ENCODE results near the gene FAS.
A peak's percentile ranks its signal among the peaks of the same experiment; 100 is the strongest.

FAS gene

GRCh38 chr10:88990384-88991160 lies at the start of gene FAS:
TSS of gene FAS (plus strand) at chr10:88990798. CDS start at chr10:88990877, 79 bp downstream.
- Mint-ChIP-seq H3K36me3 (no peaks in the 10 kb centered on the region), H3K27ac (peak within 1 kb of the TSS; percentile 98), H3K4me3 (peak within 1 kb of the TSS; percentile 99), H3K4me1 (peaks cover 73% of the 10 kb centered on the region), H3K9me3 (peaks cover 5% of the 10 kb centered on the region), H3K27me3 (no peaks in the 10 kb centered on the region)

GRCh38 chr10:88941026-88941425 lies 49.6 kb upstream of the FAS start:
- Mint-ChIP-seq H3K4me3 (no peak overlapping the region), H3K4me1 (peaks cover 10% of the 10 kb centered on the region), H3K9me3 (no peaks in the 10 kb centered on the region), H3K27ac (no peak overlapping the region), H3K27me3 (no peaks in the 10 kb centered on the region), H3K36me3 (no peaks in the 10 kb centered on the region)

GRCh38 chr10:88943778-88944177 lies 46.8 kb upstream of the FAS start:
- H3K4me1 Mint-ChIP-seq, result peaks cover 10% of the 10 kb centered on the region
- no peak overlapping the region for H3K27ac Mint-ChIP-seq
- H3K9me3 Mint-ChIP-seq, result no peaks in the 10 kb centered on the region
- no peaks in the 10 kb centered on the region for H3K27me3 Mint-ChIP-seq
- no peaks in the 10 kb centered on the region for H3K36me3 Mint-ChIP-seq
- H3K4me3 Mint-ChIP-seq, result no peak overlapping the region

DNA sequence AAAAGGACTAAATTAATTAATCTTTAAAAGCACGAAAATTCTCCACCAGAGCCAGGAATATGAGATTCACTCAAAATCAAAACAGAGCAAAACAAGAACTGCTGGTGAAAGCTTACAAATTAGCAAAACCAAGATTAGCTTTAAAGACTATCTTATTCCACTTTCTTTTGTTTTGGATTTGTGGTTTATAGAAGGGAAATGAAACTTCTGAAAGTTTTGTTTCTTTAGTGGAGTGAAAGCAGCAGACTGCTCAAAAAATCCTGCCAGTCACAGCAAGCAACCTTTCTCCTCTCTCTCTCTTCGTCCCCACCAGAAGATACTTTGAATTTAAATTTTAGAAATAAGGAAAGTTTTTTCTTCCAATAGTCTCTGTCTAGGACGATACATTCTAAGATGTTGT lies 45.8 kb upstream of the FAS start:
- Mint-ChIP-seq H3K4me3 (no peak overlapping the region), H3K27ac (no peak overlapping the region), H3K9me3 (no peaks in the 10 kb centered on the region), H3K4me1 (peaks cover 10% of the 10 kb centered on the region), H3K36me3 (no peaks in the 10 kb centered on the region), H3K27me3 (no peaks in the 10 kb centered on the region)

DNA sequence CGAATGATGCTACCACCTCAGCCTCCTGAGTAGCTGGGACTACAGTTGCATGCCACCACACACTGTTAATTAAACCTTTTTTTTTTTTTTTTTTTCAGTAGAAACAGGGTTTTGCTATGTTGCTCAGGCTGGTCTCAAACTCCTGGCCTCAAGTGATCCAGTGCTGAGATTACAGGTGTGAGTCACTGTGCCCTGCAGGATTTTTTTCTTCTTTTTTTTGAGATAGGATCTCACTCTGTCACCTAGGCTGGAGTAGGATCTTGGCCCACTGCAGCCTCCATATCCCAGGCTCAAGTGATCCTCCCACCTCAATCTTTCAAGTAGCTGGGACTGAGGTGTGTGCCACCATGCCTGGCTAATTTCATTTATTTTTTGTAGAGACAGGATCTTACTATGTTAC lies 44.4 kb upstream of the FAS start:
- H3K36me3 Mint-ChIP-seq, result no peaks in the 10 kb centered on the region
- no peak overlapping the region for H3K27ac Mint-ChIP-seq
- no peak overlapping the region for H3K4me3 Mint-ChIP-seq
- H3K4me1 Mint-ChIP-seq, result peaks cover 10% of the 10 kb centered on the region
- H3K27me3 Mint-ChIP-seq, result no peaks in the 10 kb centered on the region
- no peaks in the 10 kb centered on the region for H3K9me3 Mint-ChIP-seq

- H3K4me1 Mint-ChIP-seq, result peaks cover 10% of the 10 kb centered on the region
- H3K27ac Mint-ChIP-seq, result no peak overlapping the region
- H3K27me3 Mint-ChIP-seq, result no peaks in the 10 kb centered on the region
- peaks cover 2% of the 10 kb centered on the region for H3K36me3 Mint-ChIP-seq
- H3K9me3 Mint-ChIP-seq, result no peaks in the 10 kb centered on the region
- no peak overlapping the region for H3K4me3 Mint-ChIP-seq
Measured at GRCh38 chr10:88946965-88947590, 43.5 kb upstream of the FAS start.

DNA sequence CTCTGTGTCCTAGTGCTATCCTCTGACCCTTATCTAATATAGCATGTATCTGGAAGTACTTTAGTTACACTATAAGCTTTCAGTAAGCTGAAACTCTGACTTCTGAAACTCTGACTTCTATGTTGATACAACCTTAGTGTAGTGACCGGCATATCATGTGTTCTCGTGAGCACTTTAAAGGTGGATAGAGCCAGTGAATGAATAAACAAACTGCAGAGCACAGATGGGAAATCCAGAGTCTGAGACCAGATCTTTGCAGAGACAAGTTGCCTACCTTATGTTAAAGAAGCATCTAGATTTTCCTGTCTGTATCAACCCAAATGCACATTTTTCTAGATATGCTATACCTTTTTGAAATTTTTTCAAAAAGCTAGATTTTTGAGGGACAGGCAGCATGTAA lies 41.5 kb upstream of the FAS start:
- Mint-ChIP-seq H3K36me3 (peaks cover 2% of the 10 kb centered on the region), H3K27me3 (no peaks in the 10 kb centered on the region)

DNA sequence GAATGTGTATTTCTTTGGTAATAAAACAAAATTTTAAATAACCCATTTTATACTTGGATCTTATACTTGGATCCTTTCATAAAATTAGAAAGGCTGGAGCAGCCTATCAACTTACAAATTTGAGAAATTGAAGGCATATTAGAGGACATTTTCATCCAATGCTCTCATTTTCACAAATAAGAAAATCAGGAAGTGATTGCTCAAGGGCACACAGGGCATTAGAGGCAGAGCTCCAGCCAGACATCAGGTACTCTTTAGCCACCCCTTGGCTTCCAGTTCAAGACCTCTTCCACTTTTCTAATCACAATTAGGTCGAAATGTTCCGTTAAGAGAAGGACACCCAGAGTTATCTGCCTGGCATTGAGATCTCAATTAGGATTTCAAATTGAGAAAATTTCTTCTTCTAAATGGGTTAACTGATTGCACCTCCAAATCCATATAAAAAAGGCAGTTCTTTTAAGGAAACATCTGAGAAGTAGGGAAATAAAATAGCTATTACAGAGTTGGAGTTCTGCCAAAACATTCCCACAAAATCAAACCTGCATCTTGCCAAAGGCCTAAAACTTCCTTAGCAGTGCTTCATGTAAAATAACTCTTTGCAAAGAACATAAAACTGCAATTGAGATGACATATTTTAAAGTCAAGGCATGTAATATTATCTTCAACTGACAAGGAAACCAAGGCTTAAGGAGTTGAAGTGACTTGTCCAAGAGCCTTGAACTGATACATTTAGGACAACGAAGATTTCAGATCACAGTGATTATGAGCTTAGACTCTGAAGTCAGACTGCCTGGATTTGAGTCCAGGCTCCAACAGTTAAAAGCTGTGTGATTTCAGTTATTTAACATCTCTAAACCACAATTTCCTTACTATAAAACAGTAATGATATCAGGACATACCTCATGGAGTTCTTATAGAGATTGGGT lies 40.4 kb upstream of the FAS start:
- H3K4me3 Mint-ChIP-seq, result no peak overlapping the region
- no peaks in the 10 kb centered on the region for H3K27me3 Mint-ChIP-seq
- no peaks in the 10 kb centered on the region for H3K9me3 Mint-ChIP-seq
- H3K36me3 Mint-ChIP-seq, result peaks cover 2% of the 10 kb centered on the region
- H3K4me1 Mint-ChIP-seq, result peaks cover 2% of the 10 kb centered on the region
- no peak overlapping the region for H3K27ac Mint-ChIP-seq

More for the DNA sequence above, 41.5 kb upstream of the FAS start:
- no peak overlapping the region for H3K27ac Mint-ChIP-seq
- no peak overlapping the region for H3K4me3 Mint-ChIP-seq
- no peaks in the 10 kb centered on the region for H3K9me3 Mint-ChIP-seq
- peaks cover 10% of the 10 kb centered on the region for H3K4me1 Mint-ChIP-seq

- Mint-ChIP-seq H3K4me1 (no peaks in the 10 kb centered on the region), H3K27ac (no peak within 1 kb of the TSS), H3K27me3 (no peaks in the 10 kb centered on the region), H3K36me3 (peaks cover 2% of the 10 kb centered on the region), H3K4me3 (no peak within 1 kb of the TSS), H3K9me3 (no peaks in the 10 kb centered on the region)
Measured at GRCh38 chr10:88952647-88953111, 37.9 kb upstream of the FAS start, which contains the start of gene ACTA2. TSS of gene ACTA2 (minus strand) at chr10:88952773. CDS start at chr10:88948930, 3,843 bp downstream.

- H3K4me3 Mint-ChIP-seq, result no peak overlapping the region
- H3K27ac Mint-ChIP-seq, result no peak overlapping the region
- no peaks in the 10 kb centered on the region for H3K27me3 Mint-ChIP-seq
- H3K36me3 Mint-ChIP-seq, result peaks cover 2% of the 10 kb centered on the region
- no peaks in the 10 kb centered on the region for H3K4me1 Mint-ChIP-seq
- no peaks in the 10 kb centered on the region for H3K9me3 Mint-ChIP-seq
Measured at GRCh38 chr10:88953662-88954061, 36.9 kb upstream of the FAS start.

DNA sequence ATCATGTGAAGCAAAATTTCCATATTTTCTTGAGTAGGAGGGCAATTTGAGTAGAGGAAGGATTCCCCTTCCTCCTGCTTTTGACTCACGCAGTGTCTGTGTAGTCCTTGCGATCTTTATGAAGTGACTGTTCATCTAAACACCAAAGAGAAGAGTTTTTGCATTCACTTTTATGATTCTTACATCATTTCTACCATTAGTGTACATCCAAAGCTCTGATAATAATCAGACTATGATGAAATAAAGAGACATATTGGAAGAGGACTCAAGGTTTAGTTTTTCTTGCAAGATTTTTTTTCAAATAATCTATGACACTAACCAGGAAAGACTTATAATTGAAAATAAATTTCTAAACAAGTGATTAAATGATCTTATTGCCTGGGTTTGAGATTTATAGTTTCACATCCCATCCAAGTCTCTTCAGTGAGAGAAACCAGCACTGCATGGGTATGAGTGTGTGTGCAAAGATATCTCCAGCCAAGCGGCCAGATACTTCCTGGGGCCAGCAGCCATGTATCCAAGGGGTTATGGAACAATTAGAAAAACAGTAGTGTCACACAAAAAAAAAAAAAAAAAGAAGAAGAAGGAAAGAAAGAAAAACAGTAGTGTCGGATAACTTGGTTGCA lies 36.0 kb upstream of the FAS start:
- H3K4me3 Mint-ChIP-seq, result no peak overlapping the region

DNA sequence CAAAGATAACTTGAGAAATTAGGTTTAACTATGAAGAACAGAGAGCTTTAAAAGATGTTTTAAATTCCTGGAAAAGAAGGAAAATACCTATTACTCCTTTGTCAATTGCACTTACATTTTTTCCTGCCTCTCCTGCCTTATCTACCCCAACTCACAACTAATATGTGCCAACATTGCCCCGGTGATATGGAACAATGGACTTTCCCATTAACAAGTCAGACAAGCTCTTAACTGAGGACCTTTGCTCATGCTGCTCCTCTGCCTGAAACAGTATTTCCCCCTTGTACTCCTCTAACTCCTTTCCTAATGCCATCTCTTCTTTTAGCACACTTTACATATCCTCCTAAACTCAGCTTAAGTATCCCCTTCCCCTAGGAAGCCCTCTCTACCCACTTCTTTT lies 33.2 kb upstream of the FAS start:
- no peaks in the 10 kb centered on the region for H3K27me3 Mint-ChIP-seq

More for the DNA sequence above, 36.0 kb upstream of the FAS start:
- Mint-ChIP-seq H3K4me1 (no peaks in the 10 kb centered on the region), H3K36me3 (peaks cover 2% of the 10 kb centered on the region), H3K9me3 (no peaks in the 10 kb centered on the region), H3K27ac (no peak overlapping the region), H3K27me3 (no peaks in the 10 kb centered on the region)

GRCh38 chr10:88958721-88959120 lies 31.9 kb upstream of the FAS start:
- Mint-ChIP-seq H3K27me3 (no peaks in the 10 kb centered on the region), H3K9me3 (no peaks in the 10 kb centered on the region), H3K4me1 (peaks cover 23% of the 10 kb centered on the region), H3K27ac (no peak overlapping the region), H3K36me3 (no peaks in the 10 kb centered on the region), H3K4me3 (no peak overlapping the region)

More for the DNA sequence above, 33.2 kb upstream of the FAS start:
- Mint-ChIP-seq H3K27ac (no peak overlapping the region), H3K4me3 (no peak overlapping the region), H3K9me3 (no peaks in the 10 kb centered on the region), H3K36me3 (no peaks in the 10 kb centered on the region), H3K4me1 (peaks cover 18% of the 10 kb centered on the region)

DNA sequence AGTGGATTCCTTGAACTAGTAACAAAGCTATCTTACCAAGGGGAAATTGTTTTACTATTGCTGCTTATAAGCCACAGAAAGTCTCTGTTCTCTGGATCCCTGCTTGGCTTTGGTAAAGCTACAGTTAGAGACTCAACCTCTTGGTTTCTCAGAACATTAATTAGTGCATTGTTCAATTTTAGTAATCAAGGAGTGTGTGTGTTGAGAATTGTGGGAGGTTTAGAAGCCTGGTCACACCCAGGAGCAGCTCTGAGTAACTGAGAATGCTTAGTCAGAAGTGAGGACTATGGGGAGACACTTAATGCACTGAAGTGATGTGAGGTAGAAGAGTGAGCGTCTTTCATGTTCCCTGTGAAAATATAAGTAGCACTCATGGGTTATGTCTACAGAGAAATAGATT lies 29.8 kb upstream of the FAS start:
- H3K9me3 Mint-ChIP-seq, result no peaks in the 10 kb centered on the region
- no peaks in the 10 kb centered on the region for H3K27me3 Mint-ChIP-seq
- no peaks in the 10 kb centered on the region for H3K36me3 Mint-ChIP-seq
- peaks cover 23% of the 10 kb centered on the region for H3K4me1 Mint-ChIP-seq
- H3K27ac Mint-ChIP-seq, result no peak overlapping the region
- no peak overlapping the region for H3K4me3 Mint-ChIP-seq

DNA sequence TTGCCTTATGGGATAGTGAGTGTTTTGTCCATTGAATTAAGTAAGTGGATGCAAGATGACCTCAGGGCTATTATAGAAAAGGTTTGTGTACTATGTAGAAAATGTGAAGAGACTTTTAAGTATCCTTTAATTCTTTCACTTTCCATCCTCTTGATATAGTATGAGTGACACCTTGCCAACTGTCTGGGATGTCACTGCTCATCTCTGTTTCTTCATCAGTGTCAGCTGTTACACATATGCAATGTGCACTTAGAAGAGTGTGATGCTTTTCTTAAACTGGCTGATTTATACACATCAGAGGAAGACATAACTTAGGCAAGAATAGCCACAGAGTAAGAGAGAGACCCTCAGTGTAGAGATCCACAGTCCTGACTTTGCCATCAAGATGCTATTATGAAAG lies 29.3 kb upstream of the FAS start:
- Mint-ChIP-seq H3K9me3 (no peaks in the 10 kb centered on the region), H3K36me3 (no peaks in the 10 kb centered on the region), H3K27me3 (no peaks in the 10 kb centered on the region), H3K27ac (no peak overlapping the region), H3K4me1 (peaks cover 23% of the 10 kb centered on the region), H3K4me3 (no peak overlapping the region)

All from activated naive CD4-positive, alpha-beta T cell treated with anti-CD3 and anti-CD28 coated beads, Interleukin-2, amount 50 U/mL, for 24 hours (primary cell).